GM23248 (cell line): ENCODE measurements around the gene KRT3. TPM values are rescaled to one million over a fixed set of nuclear protein-coding genes. Genes with fewer than 3 reads are reported as not detected.

Source experiments
- DNase-seq: peaks from one replicate; pipeline ENCODE4 v3.0.0-alpha.2; 2015
- H2AFZ ChIP-seq: fragments of 200-600 bp; sonication (generic); 2 replicates; pipeline ENCODE4 v1.6.1; 2016; ENCODE audit warnings: antibody characterized with exemption
- H3F3A ChIP-seq: fragments of 200-600 bp; sonication (generic); 2 replicates; pipeline ENCODE4 v1.6.1; 2016; ENCODE audit warnings: mild to moderate bottlenecking, antibody characterized with exemption, mixed run types; ENCODE audit not compliant: insufficient read depth
- H3K27ac ChIP-seq: fragments of 200-600 bp; sonication (generic); 2 replicates; pipeline ENCODE4 v1.5.1; 2016; ENCODE audit warnings: mild to moderate bottlenecking
- H3K27me3 ChIP-seq: fragments of 200-600 bp; sonication (generic); replicated peaks from 2 replicates; pipeline ENCODE4 v1.6.1; 2016; ENCODE audit warnings: mild to moderate bottlenecking; ENCODE audit not compliant: insufficient read depth
- H3K36me3 ChIP-seq: fragments of 200-600 bp; sonication (generic); 2 replicates; pipeline ENCODE4 v1.6.1; 2016; ENCODE audit warnings: low read depth, mild to moderate bottlenecking
- H3K4me1 ChIP-seq: fragments of 200-600 bp; sonication (generic); 2 replicates; pipeline ENCODE4 v1.6.1; 2016; ENCODE audit warnings: mild to moderate bottlenecking; ENCODE audit not compliant: insufficient read depth
- H3K4me2 ChIP-seq: fragments of 200-600 bp; sonication (generic); one replicate; pipeline ENCODE4 v1.6.1; 2016; ENCODE audit warnings: mild to moderate bottlenecking; ENCODE audit not compliant: unreplicated experiment
- H3K4me3 ChIP-seq: fragments of 200-600 bp; sonication (generic); 2 replicates; pipeline ENCODE4 v1.5.1; 2016; ENCODE audit warnings: mild to moderate bottlenecking
- H3K79me2 ChIP-seq: fragments of 200-600 bp; sonication (generic); 2 replicates; pipeline ENCODE4 v1.6.1; 2016; ENCODE audit warnings: mild to moderate bottlenecking; ENCODE audit not compliant: insufficient read depth
- H3K9ac ChIP-seq: fragments of 200-600 bp; sonication (generic); 2 replicates; pipeline ENCODE4 v1.6.1; 2016; ENCODE audit warnings: mild to moderate bottlenecking
- H3K9me2 ChIP-seq: fragments of 200-600 bp; sonication (generic); 2 replicates; pipeline ENCODE4 v1.6.1; 2016; ENCODE audit warnings: mixed run types, mild to moderate bottlenecking, moderate library complexity; ENCODE audit not compliant: insufficient read depth
- H3K9me3 ChIP-seq: fragments of 200-600 bp; sonication (generic); one replicate; pipeline ENCODE4 v1.6.1; 2017; ENCODE audit warnings: low read depth
- H4K20me1 ChIP-seq: fragments of 200-600 bp; sonication (generic); 2 replicates; pipeline ENCODE4 v1.6.0; 2016; ENCODE audit not compliant: insufficient read depth
- EZH2 ChIP-seq: fragments of 200-600 bp; sonication (generic); IDR thresholded peaks from 2 replicates; pipeline ENCODE4 v1.6.1; 2018; ENCODE audit warnings: antibody characterized with exemption, mild to moderate bottlenecking; ENCODE audit not compliant: insufficient read depth, poor library complexity, severe bottlenecking
- EZH2phosphoT487 ChIP-seq: fragments of 200-600 bp; sonication (generic); IDR thresholded peaks from 2 replicates; pipeline ENCODE4 v1.6.1; 2018; ENCODE audit warnings: antibody characterized with exemption, moderate library complexity, mild to moderate bottlenecking, low read depth; ENCODE audit not compliant: insufficient read depth
- WGBS, 2 experiments: methylation state at CpG; one replicate each; pipeline ENCODE4 v1.1.6; 2015 to 2017; ENCODE audit warnings: low lambda C conversion rate in 2 of 2, low coverage in 1 of 2; ENCODE audit errors: missing lambda C conversion rate in 2 of 2; 5-methylcytosine and 5-hydroxymethylcytosine counted together
- in situ Hi-C: fragments of 300-500 bp; cut with MboI; formaldehyde crosslinking; loops from 2 replicates; pipeline ENCODE4 v1.15.0; 2020
- polyA plus RNA-seq: library from polyadenylated mRNA; unstranded; fragments of >200 nt; fragmentation: Nextera tagmentation; extraction: Ambion mirVana; gene quantifications from 2 replicates; pipeline ENCODE4 v1.2.1, GENCODE V29; 2016
- total RNA-seq: library from RNA; depleted of rRNA; stranded (reverse); fragments of >200 nt; shearing (Covaris generic); gene quantifications from 2 replicates; pipeline ENCODE4 v1.2.3, GENCODE V29; 2014

KRT3 gene
- total and polyA plus RNA-seq, 2 experiments from 2014 or later, result not detected

GRCh38 chr12:52806169-52806811 is 10.4 kb upstream of the KRT3 start:
- in situ Hi-C loops, result no loop called here
- no peak for DNase-seq
- H3K9me3 ChIP-seq, result no peaks in the 10 kb centered on the region
- H4K20me1 ChIP-seq, result no peaks in the 10 kb centered on the region
- peaks cover 42% of the 10 kb centered on the region for H3K27me3 ChIP-seq
- no peak overlapping the region for H3K9ac ChIP-seq
- no peak overlapping the region for H3K27ac ChIP-seq
- no peaks in the 10 kb centered on the region for H3F3A ChIP-seq
- no peak overlapping the region for H3K4me2 ChIP-seq
- no peaks in the 10 kb centered on the region for H3K9me2 ChIP-seq
- no peak overlapping the region for H3K4me3 ChIP-seq
- H3K4me1 ChIP-seq, result no peaks in the 10 kb centered on the region
- H2AFZ ChIP-seq, result no peak overlapping the region
- WGBS, 2 experiments, result 75 to 83% methylated on average over 3 of the region's 3 CpGs
- no peaks in the 10 kb centered on the region for H3K79me2 ChIP-seq
- TF ChIP-seq EZH2phosphoT487 (no peak), EZH2 (no peak)
- H3K36me3 ChIP-seq, result no peaks in the 10 kb centered on the region

GRCh38 chr12:52805739-52806138 is 9.8 kb upstream of the KRT3 start:
- Histone ChIP-seq H4K20me1 (no peaks in the 10 kb centered on the region), H3K4me3 (no peak overlapping the region), H3K4me1 (no peaks in the 10 kb centered on the region), H3K79me2 (no peaks in the 10 kb centered on the region), H3K27ac (no peak overlapping the region), H3K9me3 (no peaks in the 10 kb centered on the region), H3K27me3 (peaks cover 38% of the 10 kb centered on the region), H3K9ac (no peak overlapping the region), H3F3A (no peaks in the 10 kb centered on the region), H2AFZ (no peak overlapping the region), H3K36me3 (no peaks in the 10 kb centered on the region), H3K9me2 (no peaks in the 10 kb centered on the region), H3K4me2 (no peak overlapping the region)
- TF ChIP-seq EZH2, result no peak
- no peak for TF ChIP-seq EZH2phosphoT487
- no peak for DNase-seq
- WGBS, 2 experiments, result 70 to 71% methylated on average over 3 of the region's 3 CpGs
- in situ Hi-C loops, result no loop called here

- in situ Hi-C loops, result no loop called here
- Histone ChIP-seq H3K4me1 (no peaks in the 10 kb centered on the region), H3K27me3 (peaks cover 31% of the 10 kb centered on the region), H3K4me2 (no peak overlapping the region), H3F3A (no peaks in the 10 kb centered on the region), H4K20me1 (no peaks in the 10 kb centered on the region), H3K27ac (no peak overlapping the region), H2AFZ (no peak overlapping the region), H3K9me3 (no peaks in the 10 kb centered on the region), H3K79me2 (no peaks in the 10 kb centered on the region), H3K36me3 (no peaks in the 10 kb centered on the region), H3K9me2 (no peaks in the 10 kb centered on the region), H3K4me3 (no peak overlapping the region), H3K9ac (no peak overlapping the region)
- WGBS, 2 experiments, result 0% methylated on average over 1 of the region's 1 CpG
- no peak for TF ChIP-seq EZH2
- no peak for DNase-seq
These were observed 9.1 kb upstream of the KRT3 start for GRCh38 chr12:52805000-52805399.

DNA sequence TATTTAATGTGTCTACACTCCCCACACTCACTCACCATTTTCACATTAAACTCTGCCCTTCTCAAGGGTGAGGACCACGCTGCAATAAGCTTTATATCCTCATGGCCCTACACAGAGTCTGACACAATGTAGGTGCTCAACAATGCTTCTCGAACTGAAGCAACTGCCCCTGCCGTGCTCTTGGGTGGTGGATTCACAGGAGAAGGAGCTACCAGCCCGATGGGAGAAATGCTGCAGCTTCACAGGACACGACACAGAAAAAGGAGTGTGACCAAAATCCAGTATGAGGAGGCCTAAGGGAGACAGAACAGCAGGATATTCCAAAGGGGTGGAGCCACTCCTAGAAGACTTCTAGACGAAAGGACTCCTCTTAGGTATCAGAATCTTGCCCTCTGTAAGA is 6.5 kb upstream of the KRT3 start:
- in situ Hi-C loops, result no loop called here

DNA sequence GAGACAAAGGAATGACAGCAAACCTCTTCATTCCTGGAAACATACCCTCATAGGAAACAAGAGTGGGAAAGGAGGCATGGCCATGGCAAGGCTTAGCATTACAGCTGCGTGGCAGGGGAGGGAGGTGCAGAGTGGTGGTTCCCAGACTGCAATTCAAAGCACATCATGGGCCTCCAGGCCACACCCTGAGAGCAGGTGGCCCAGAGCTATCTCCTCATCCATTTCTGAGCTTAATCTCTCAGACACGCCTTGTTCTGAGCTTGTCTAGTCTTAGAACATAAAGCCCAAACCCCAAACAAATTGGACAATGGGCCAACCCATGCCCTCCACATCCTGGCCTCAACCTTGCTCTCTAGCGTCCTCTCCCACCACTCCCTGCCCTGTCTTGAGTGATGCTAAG is 5.9 kb upstream of the KRT3 start:
- no peak for TF ChIP-seq EZH2
- no peak for TF ChIP-seq EZH2phosphoT487
- WGBS, 2 experiments, result 61% methylated on average over 3 of the region's 3 CpGs
- H3K36me3 ChIP-seq, result no peaks in the 10 kb centered on the region
- H3K4me3 ChIP-seq, result no peak overlapping the region
- peaks cover 15% of the 10 kb centered on the region; the same call in 1 of the 2 replicates for H3F3A ChIP-seq
- peaks cover 28% of the 10 kb centered on the region for H3K4me1 ChIP-seq
- no peak overlapping the region for H3K9ac ChIP-seq
- DNase-seq, result no peak
- no peaks in the 10 kb centered on the region for H3K9me2 ChIP-seq
- H3K79me2 ChIP-seq, result no peaks in the 10 kb centered on the region
- H2AFZ ChIP-seq, result no peak overlapping the region
- H3K27ac ChIP-seq, result no peak overlapping the region
- in situ Hi-C loops, result no loop called here
- H3K4me2 ChIP-seq, result no peak overlapping the region
- no peaks in the 10 kb centered on the region for H3K9me3 ChIP-seq
- no peaks in the 10 kb centered on the region for H4K20me1 ChIP-seq
- peaks cover 8% of the 10 kb centered on the region for H3K27me3 ChIP-seq

More for the DNA sequence above, 6.5 kb upstream of the KRT3 start:
- peaks cover 12% of the 10 kb centered on the region; the same call in 1 of the 2 replicates for H3F3A ChIP-seq
- H4K20me1 ChIP-seq, result no peaks in the 10 kb centered on the region
- peaks cover 21% of the 10 kb centered on the region for H3K4me1 ChIP-seq
- 59 to 61% methylated on average over 6 of the region's 6 CpGs for WGBS, 2 experiments
- no peak overlapping the region for H3K4me2 ChIP-seq
- no peak for TF ChIP-seq EZH2phosphoT487
- no peak overlapping the region for H3K27ac ChIP-seq
- no peaks in the 10 kb centered on the region for H3K9me3 ChIP-seq
- no peak for DNase-seq
- H2AFZ ChIP-seq, result no peak overlapping the region
- H3K36me3 ChIP-seq, result no peaks in the 10 kb centered on the region
- H3K9ac ChIP-seq, result no peak overlapping the region
- H3K4me3 ChIP-seq, result no peak overlapping the region
- no peaks in the 10 kb centered on the region for H3K79me2 ChIP-seq
- no peaks in the 10 kb centered on the region for H3K9me2 ChIP-seq
- H3K27me3 ChIP-seq, result peaks cover 8% of the 10 kb centered on the region
